GM12865 (cell line): Measurements from ENCODE around the gene SMIM31.

Experiments
- DNase-seq: peaks from one replicate; pipeline ENCODE4 v3.0.0; 2010; ENCODE audit warnings: low read depth
- H3K4me3 ChIP-seq: 2 replicates; pipeline ENCODE4 v1.5.1; 2011; ENCODE audit warnings: mild to moderate bottlenecking, low read depth, low read length, control low read depth
- TF ChIP-seq, protein P1 (sequence below): IDR thresholded peaks from 2 replicates; pipeline ENCODE4 v1.5.1; 2011; ENCODE audit warnings: low read length, control low read depth, low read depth, inconsistent platforms; ENCODE audit not compliant: insufficient read depth; ENCODE audit errors: missing control alignments

SMIM31 gene

DNA sequence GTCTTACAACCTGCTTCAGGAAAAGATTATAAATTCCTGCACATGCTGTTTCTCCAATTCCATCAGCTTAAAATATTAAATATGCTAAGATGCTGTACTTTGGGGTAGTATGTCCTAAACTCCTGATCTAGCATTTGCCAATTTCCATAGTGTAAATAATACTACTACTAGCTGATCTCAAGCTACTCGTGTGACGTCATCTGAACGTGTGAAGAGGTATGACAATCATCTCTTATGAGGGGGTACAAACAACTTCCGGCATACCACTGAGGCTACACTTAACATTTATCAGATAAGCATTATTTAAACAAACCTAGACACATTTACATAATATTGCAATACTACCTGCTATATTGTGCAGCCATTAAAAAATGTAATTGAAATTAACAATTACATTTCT, 70.7 kb downstream of the SMIM31 start:
- TF ChIP-seq, protein P1, sequence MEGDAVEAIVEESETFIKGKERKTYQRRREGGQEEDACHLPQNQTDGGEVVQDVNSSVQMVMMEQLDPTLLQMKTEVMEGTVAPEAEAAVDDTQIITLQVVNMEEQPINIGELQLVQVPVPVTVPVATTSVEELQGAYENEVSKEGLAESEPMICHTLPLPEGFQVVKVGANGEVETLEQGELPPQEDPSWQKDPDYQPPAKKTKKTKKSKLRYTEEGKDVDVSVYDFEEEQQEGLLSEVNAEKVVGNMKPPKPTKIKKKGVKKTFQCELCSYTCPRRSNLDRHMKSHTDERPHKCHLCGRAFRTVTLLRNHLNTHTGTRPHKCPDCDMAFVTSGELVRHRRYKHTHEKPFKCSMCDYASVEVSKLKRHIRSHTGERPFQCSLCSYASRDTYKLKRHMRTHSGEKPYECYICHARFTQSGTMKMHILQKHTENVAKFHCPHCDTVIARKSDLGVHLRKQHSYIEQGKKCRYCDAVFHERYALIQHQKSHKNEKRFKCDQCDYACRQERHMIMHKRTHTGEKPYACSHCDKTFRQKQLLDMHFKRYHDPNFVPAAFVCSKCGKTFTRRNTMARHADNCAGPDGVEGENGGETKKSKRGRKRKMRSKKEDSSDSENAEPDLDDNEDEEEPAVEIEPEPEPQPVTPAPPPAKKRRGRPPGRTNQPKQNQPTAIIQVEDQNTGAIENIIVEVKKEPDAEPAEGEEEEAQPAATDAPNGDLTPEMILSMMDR = no peak
- DNase-seq = no peak
- H3K4me3 ChIP-seq = no peak overlapping the region

GRCh38 chr4:164828955-164829354, 75.0 kb downstream of the SMIM31 start:
- DNase-seq = peak; percentile 10
- H3K4me3 ChIP-seq = no peak overlapping the region
- TF ChIP-seq, protein P1 = no peak

GRCh38 chr4:164846566-164846965, 92.6 kb downstream of the SMIM31 start:
- no peak overlapping the region for H3K4me3 ChIP-seq
- no peak for DNase-seq
- TF ChIP-seq, protein P1 = no peak

GRCh38 chr4:164847016-164847415, 93.1 kb downstream of the SMIM31 start:
- H3K4me3 ChIP-seq = no peak overlapping the region
- TF ChIP-seq, protein P1 = no peak
- DNase-seq = no peak

GRCh38 chr4:164847967-164848649, 94.2 kb downstream of the SMIM31 start:
- H3K4me3 ChIP-seq = no peak overlapping the region
- DNase-seq = no peak
- TF ChIP-seq, protein P1 = no peak
